WTC11 (cell line): Measurements from ENCODE around the gene IVNS1ABP. TPM values are rescaled to one million over a fixed set of nuclear protein-coding genes. Genes with fewer than 3 reads are reported as not detected.
"Not testable (repeated sequence)": the region's sequence is repeated elsewhere in the genome, so short reads cannot be mapped to it uniquely, and the experiment has no call there.

Source experiments
- ATAC-seq: fragments of 200-7000 bp; cut with Tn5 transposase; 2 replicates; pipeline ENCODE4 v1.10.0; 2021; ENCODE audit warnings: mild to moderate bottlenecking, moderate library complexity
- CTCF ChIA-PET: fragments of 300-600 bp; sonication (Branson Sonifier 250); formaldehyde crosslinking; loops from one replicate; lab custom pipeline; 2021; ENCODE audit warnings: antibody characterized with exemption; lab: Charles Lee
- POLR2A ChIA-PET: fragments of 350-600 bp; sonication (Branson Sonifier 250); formaldehyde crosslinking; loops from one replicate; lab custom pipeline; 2021; ENCODE audit warnings: antibody characterized with exemption; lab: Charles Lee
- DNase-seq: peaks from one replicate; pipeline ENCODE4 v3.0.0; 2021; ENCODE audit warnings: low spot score
- H3K27ac Mint-ChIP-seq: 2 replicates; pipeline ENCODE4 v1.8.0; 2021; ENCODE audit warnings: mixed read lengths
- H3K27me3 Mint-ChIP-seq: 2 replicates; pipeline ENCODE4 v1.8.0; 2021; ENCODE audit warnings: low read depth, mild to moderate bottlenecking, moderate library complexity, mixed read lengths
- H3K36me3 Mint-ChIP-seq: 2 replicates; pipeline ENCODE4 v1.8.0; 2021; ENCODE audit warnings: mixed read lengths
- H3K4me1 Mint-ChIP-seq: 2 replicates; pipeline ENCODE4 v1.8.0; 2022; ENCODE audit warnings: mixed read lengths
- H3K4me3 Mint-ChIP-seq: 2 replicates; pipeline ENCODE4 v1.8.0; 2021; ENCODE audit warnings: mild to moderate bottlenecking, moderate library complexity, mixed read lengths
- H3K9me3 Mint-ChIP-seq: 2 replicates; pipeline ENCODE4 v1.8.0; 2021; ENCODE audit warnings: mixed read lengths
- CREM ChIP-seq: sonication (generic); formaldehyde crosslinking; IDR thresholded peaks from 2 replicates; pipeline ENCODE4 v1.8.1; 2022; ENCODE audit warnings: mild to moderate bottlenecking, missing genetic modification reagents, moderate library complexity
- E2F1 ChIP-seq: sonication (generic); formaldehyde crosslinking; IDR thresholded peaks from 2 replicates; pipeline ENCODE4 v1.8.0; 2022; ENCODE audit warnings: mild to moderate bottlenecking, missing genetic modification reagents
- ELF4 ChIP-seq: sonication (generic); formaldehyde crosslinking; IDR thresholded peaks from 2 replicates; pipeline ENCODE4 v1.8.1; 2022; ENCODE audit warnings: low read depth, mild to moderate bottlenecking, moderate library complexity, missing genetic modification reagents
- ESRRA ChIP-seq: sonication (generic); formaldehyde crosslinking; IDR thresholded peaks from 2 replicates; pipeline ENCODE4 v1.8.1; 2022; ENCODE audit warnings: mild to moderate bottlenecking, missing genetic modification reagents, borderline replicate concordance
- FOXK1 ChIP-seq: sonication (generic); formaldehyde crosslinking; IDR thresholded peaks from 2 replicates; pipeline ENCODE4 v1.8.0; 2022; ENCODE audit warnings: mild to moderate bottlenecking, moderate library complexity, missing genetic modification reagents
- GRHL2 ChIP-seq: fragments of 250-450 bp; sonication (Bioruptor Pico); IDR thresholded peaks from 2 replicates; pipeline ENCODE4 v1.8.0; 2022; ENCODE audit warnings: mild to moderate bottlenecking, moderate library complexity; ENCODE audit not compliant: insufficient replicate concordance, severe bottlenecking
- HMGA2 ChIP-seq: fragments of 250-450 bp; sonication (Bioruptor Pico); IDR thresholded peaks from 2 replicates; pipeline ENCODE4 v1.4.0; 2021; ENCODE audit warnings: mild to moderate bottlenecking, moderate library complexity
- IRF1 ChIP-seq: sonication (generic); formaldehyde crosslinking; IDR thresholded peaks from 2 replicates; pipeline ENCODE4 v1.8.0; 2023; ENCODE audit warnings: missing genetic modification reagents
- JAZF1 ChIP-seq: fragments of 250-450 bp; sonication (Bioruptor Pico); IDR thresholded peaks from 2 replicates; pipeline ENCODE4 v1.9.0; 2021; ENCODE audit warnings: moderate library complexity, mild to moderate bottlenecking, inconsistent platforms
- JUN ChIP-seq: sonication (generic); formaldehyde crosslinking; IDR thresholded peaks from 2 replicates; pipeline ENCODE4 v1.8.0; 2023; ENCODE audit warnings: mild to moderate bottlenecking, missing genetic modification reagents
- KAT7 ChIP-seq: sonication (generic); formaldehyde crosslinking; IDR thresholded peaks from 2 replicates; pipeline ENCODE4 v1.8.1; 2023; ENCODE audit warnings: missing genetic modification reagents, mild to moderate bottlenecking, borderline replicate concordance
- MYBL2 ChIP-seq: sonication (generic); formaldehyde crosslinking; IDR thresholded peaks from 2 replicates; pipeline ENCODE4 v1.8.1; 2023; ENCODE audit warnings: mild to moderate bottlenecking, moderate library complexity, missing genetic modification reagents
- NFE2L1 ChIP-seq: sonication (generic); formaldehyde crosslinking; IDR thresholded peaks from 2 replicates; pipeline ENCODE4 v1.8.1; 2023; ENCODE audit warnings: missing genetic modification reagents
- PRDM15 ChIP-seq: sonication (generic); formaldehyde crosslinking; IDR thresholded peaks from 2 replicates; pipeline ENCODE4 v1.8.0; 2022; ENCODE audit warnings: missing genetic modification reagents
- PREB ChIP-seq: sonication (generic); formaldehyde crosslinking; IDR thresholded peaks from 2 replicates; pipeline ENCODE4 v1.8.1; 2022; ENCODE audit warnings: mild to moderate bottlenecking, missing genetic modification reagents, moderate library complexity, borderline replicate concordance
- PRRX2 ChIP-seq: fragments of 250-450 bp; sonication (Bioruptor Pico); IDR thresholded peaks from 2 replicates; pipeline ENCODE4 v1.8.0; 2021; ENCODE audit warnings: mild to moderate bottlenecking
- SOX15 ChIP-seq: fragments of 250-450 bp; sonication (Bioruptor Pico); IDR thresholded peaks from 2 replicates; pipeline ENCODE4 v1.9.0; 2021; ENCODE audit warnings: mild to moderate bottlenecking
- ZBTB21 ChIP-seq: sonication (generic); formaldehyde crosslinking; IDR thresholded peaks from 2 replicates; pipeline ENCODE4 v1.8.1; 2023; ENCODE audit warnings: mild to moderate bottlenecking, missing genetic modification reagents, borderline replicate concordance
- ZBTB43 ChIP-seq: sonication (generic); formaldehyde crosslinking; IDR thresholded peaks from 2 replicates; pipeline ENCODE4 v1.8.1; 2023; ENCODE audit warnings: mild to moderate bottlenecking, missing genetic modification reagents
- ZMAT4 ChIP-seq: fragments of 250-450 bp; sonication (Bioruptor Pico); IDR thresholded peaks from 2 replicates; pipeline ENCODE4 v1.9.0; 2021; ENCODE audit warnings: mild to moderate bottlenecking
- ZNF219 ChIP-seq: sonication (generic); formaldehyde crosslinking; IDR thresholded peaks from 2 replicates; pipeline ENCODE4 v1.8.0; 2023; ENCODE audit warnings: missing genetic modification reagents, mild to moderate bottlenecking, borderline replicate concordance
- ZNF317 ChIP-seq: sonication (generic); formaldehyde crosslinking; IDR thresholded peaks from 2 replicates; pipeline ENCODE4 v1.8.1; 2023; ENCODE audit warnings: low read depth, mild to moderate bottlenecking, moderate library complexity, missing genetic modification reagents, borderline replicate concordance
- ZNF396 ChIP-seq: fragments of 250-450 bp; sonication (Bioruptor Pico); IDR thresholded peaks from 2 replicates; pipeline ENCODE4 v1.8.0; 2021; ENCODE audit warnings: mild to moderate bottlenecking, moderate library complexity, borderline replicate concordance
- ZNF671 ChIP-seq: fragments of 250-450 bp; sonication (Bioruptor Pico); IDR thresholded peaks from 2 replicates; pipeline ENCODE4 v1.8.0; 2021; ENCODE audit warnings: mild to moderate bottlenecking
- total RNA-seq: library from RNA; stranded (reverse); gene quantifications from 3 replicates; pipeline ENCODE4 v1.2.3, GENCODE V29; 2021

The IVNS1ABP gene
- total RNA-seq, 1 experiment from 2014 or later = 159 TPM

- TF ChIP-seq E2F1 (CRISPR knock-in tag) (peak; percentile 20), FOXK1 (CRISPR knock-in tag) (peak; percentile 82), ZNF396 (CRISPR knock-in tag) (no peak), ELF4 (CRISPR knock-in tag) (no peak), ZMAT4 (CRISPR knock-in tag) (no peak), PRDM15 (CRISPR knock-in tag) (no peak), ESRRA (CRISPR knock-in tag) (no peak), GRHL2 (CRISPR knock-in tag) (no peak), PREB (no peak), PRRX2 (CRISPR knock-in tag) (no peak), MYBL2 (peak; percentile 13), KAT7 (CRISPR knock-in tag) (no peak; the same call in 1 of the 2 replicates), ZNF219 (CRISPR knock-in tag) (no peak), JUN (CRISPR knock-in tag) (no peak; the same call in 1 of the 2 replicates), NFE2L1 (CRISPR knock-in tag) (peak; percentile 78; the same call in 1 of the 2 replicates), ZBTB43 (peak; percentile 75; the same call in 1 of the 2 replicates)
These were observed at the start of gene IVNS1ABP (continued) for GRCh38 chr1:185317034-185317885.

GRCh38 chr1:185365951-185366350, 48.9 kb upstream of the IVNS1ABP start:
- POLR2A ChIA-PET = no interaction called here
- Mint-ChIP-seq H3K27me3 (no peaks in the 10 kb centered on the region; the same call in 1 of the 2 replicates), H3K27ac (no peak overlapping the region), H3K4me1 (peaks cover 18% of the 10 kb centered on the region), H3K9me3 (peaks cover 41% of the 10 kb centered on the region), H3K4me3 (no peak overlapping the region), H3K36me3 (peaks cover 17% of the 10 kb centered on the region)
- CTCF ChIA-PET = no interaction called here
- TF ChIP-seq ZBTB21 (CRISPR knock-in tag) (no peak), HMGA2 (CRISPR knock-in tag) (no peak), ZNF671 (CRISPR knock-in tag) (no peak), CREM (no peak), ZNF317 (CRISPR knock-in tag) (no peak), IRF1 (CRISPR knock-in tag) (no peak), SOX15 (CRISPR knock-in tag) (no peak), JAZF1 (CRISPR knock-in tag) (no peak)
- no peak for ATAC-seq
- DNase-seq = no peak

- H3K27me3 Mint-ChIP-seq, H3K4me3 Mint-ChIP-seq, POLR2A ChIA-PET, ATAC-seq, DNase-seq, H3K27ac Mint-ChIP-seq: not testable (repeated sequence)
- H3K36me3 Mint-ChIP-seq = peaks cover 24% of the 10 kb centered on the region
- H3K4me1 Mint-ChIP-seq = peaks cover 18% of the 10 kb centered on the region
- H3K9me3 Mint-ChIP-seq = peaks cover 48% of the 10 kb centered on the region
- CTCF ChIA-PET = interaction anchor here (0.7 kb wide), 1 partner anchor 10 kb away, joined by 3 read pairs; no protein-coding TSS in a partner anchor
These were observed 47.5 kb upstream of the IVNS1ABP start for GRCh38 chr1:185364528-185364927.
